ENCODE measurements around the gene ASTN2. TPM values are rescaled to one million over a fixed set of nuclear protein-coding genes. Genes with fewer than 3 reads are reported as not detected.

Gene ASTN2
- total RNA-seq, 1 donor from 2014 or later: 0.53 TPM

- no peaks in the 10 kb centered on the region for H3K27me3 ChIP-seq (ENCODE audit: control insufficient read depth, insufficient read depth, low read length)
- no peaks in the 10 kb centered on the region for H3K36me3 ChIP-seq (ENCODE audit: control insufficient read depth, insufficient read depth, low read length)
- FAIRE-seq (no peak), DNase-seq (ENCODE audit: low read depth) (no peak)
- no peak for TF ChIP-seq CTCF (IDR thresholded peaks at IDR 0.05; ENCODE audit: insufficient read depth, low read length, severe bottlenecking)
- H3K4me3 ChIP-seq (ENCODE audit: low read depth, low read length): no peak overlapping the region
Measured at GRCh38 chr9:116626762-116627161, 788.1 kb downstream of the ASTN2 start.

GRCh38 chr9:116623715-116624114, 791.1 kb downstream of the ASTN2 start:
- no peak for FAIRE-seq
- no peak for TF ChIP-seq CTCF (IDR thresholded peaks at IDR 0.05; ENCODE audit: insufficient read depth, low read length, severe bottlenecking)
- DNase-seq (ENCODE audit: low read depth): no peak
- H3K27me3 ChIP-seq (ENCODE audit: control insufficient read depth, insufficient read depth, low read length): no peaks in the 10 kb centered on the region
- no peak overlapping the region for H3K4me3 ChIP-seq (ENCODE audit: low read depth, low read length)
- no peaks in the 10 kb centered on the region for H3K36me3 ChIP-seq (ENCODE audit: control insufficient read depth, insufficient read depth, low read length)

GRCh38 chr9:116617389-116617788, 797.5 kb downstream of the ASTN2 start:
- TF ChIP-seq CTCF (IDR thresholded peaks at IDR 0.05; ENCODE audit: insufficient read depth, low read length, severe bottlenecking): no peak
- Histone ChIP-seq H3K27me3 (ENCODE audit: control insufficient read depth, insufficient read depth, low read length) (peaks cover 2% of the 10 kb centered on the region), H3K36me3 (ENCODE audit: control insufficient read depth, insufficient read depth, low read length) (no peaks in the 10 kb centered on the region), H3K4me3 (ENCODE audit: low read depth, low read length) (no peak overlapping the region)
- FAIRE-seq (no peak), DNase-seq (ENCODE audit: low read depth) (no peak)

GRCh38 chr9:116616304-116616914, 798.4 kb downstream of the ASTN2 start:
- Histone ChIP-seq H3K36me3 (ENCODE audit: control insufficient read depth, insufficient read depth, low read length) (no peaks in the 10 kb centered on the region), H3K27me3 (ENCODE audit: control insufficient read depth, insufficient read depth, low read length) (peaks cover 2% of the 10 kb centered on the region), H3K4me3 (ENCODE audit: low read depth, low read length) (no peak overlapping the region)
- DNase-seq (ENCODE audit: low read depth): no peak
- no peak for TF ChIP-seq CTCF (IDR thresholded peaks at IDR 0.05; ENCODE audit: insufficient read depth, low read length, severe bottlenecking)
- no peak for FAIRE-seq

GRCh38 chr9:116608064-116608463, 806.8 kb downstream of the ASTN2 start:
- no peaks in the 10 kb centered on the region for H3K27me3 ChIP-seq (ENCODE audit: control insufficient read depth, insufficient read depth, low read length)
- FAIRE-seq: no peak
- no peak overlapping the region for H3K4me3 ChIP-seq (ENCODE audit: low read depth, low read length)
- no peak for TF ChIP-seq CTCF (IDR thresholded peaks at IDR 0.05; ENCODE audit: insufficient read depth, low read length, severe bottlenecking)
- DNase-seq (ENCODE audit: low read depth): no peak
- no peaks in the 10 kb centered on the region for H3K36me3 ChIP-seq (ENCODE audit: control insufficient read depth, insufficient read depth, low read length)

- DNase-seq (ENCODE audit: low read depth) (no peak), FAIRE-seq (no peak)
- TF ChIP-seq CTCF (IDR thresholded peaks at IDR 0.05; ENCODE audit: insufficient read depth, low read length, severe bottlenecking): no peak
- Histone ChIP-seq H3K36me3 (ENCODE audit: control insufficient read depth, insufficient read depth, low read length) (no peaks in the 10 kb centered on the region), H3K4me3 (ENCODE audit: low read depth, low read length) (no peak overlapping the region), H3K27me3 (ENCODE audit: control insufficient read depth, insufficient read depth, low read length) (no peaks in the 10 kb centered on the region)
Measured at GRCh38 chr9:116605904-116606341, 808.9 kb downstream of the ASTN2 start.

Measured in bronchial epithelial cell (primary cell).